Measurements from ENCODE around the gene GALNT1.

DNA sequence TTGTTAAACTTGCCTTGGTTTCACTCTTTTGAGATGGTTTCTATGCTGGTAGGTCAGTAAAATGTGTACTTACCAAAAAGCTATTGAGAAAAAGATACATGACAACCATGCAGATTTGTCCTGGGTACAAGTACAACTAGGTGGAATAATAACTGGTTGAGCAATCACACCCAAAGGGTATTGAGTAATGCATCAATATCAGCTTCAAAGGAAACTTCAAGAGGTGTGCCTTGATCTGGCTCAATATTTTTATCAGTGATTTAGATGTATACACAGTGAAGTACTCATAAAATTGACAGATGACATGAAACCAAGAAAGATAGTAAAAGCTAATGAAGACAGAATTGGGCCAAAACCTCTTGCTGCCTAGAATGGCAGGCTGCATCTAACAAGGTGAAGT lies 21.7 kb upstream of the GALNT1 start:
- TF ChIP-seq, protein P1, sequence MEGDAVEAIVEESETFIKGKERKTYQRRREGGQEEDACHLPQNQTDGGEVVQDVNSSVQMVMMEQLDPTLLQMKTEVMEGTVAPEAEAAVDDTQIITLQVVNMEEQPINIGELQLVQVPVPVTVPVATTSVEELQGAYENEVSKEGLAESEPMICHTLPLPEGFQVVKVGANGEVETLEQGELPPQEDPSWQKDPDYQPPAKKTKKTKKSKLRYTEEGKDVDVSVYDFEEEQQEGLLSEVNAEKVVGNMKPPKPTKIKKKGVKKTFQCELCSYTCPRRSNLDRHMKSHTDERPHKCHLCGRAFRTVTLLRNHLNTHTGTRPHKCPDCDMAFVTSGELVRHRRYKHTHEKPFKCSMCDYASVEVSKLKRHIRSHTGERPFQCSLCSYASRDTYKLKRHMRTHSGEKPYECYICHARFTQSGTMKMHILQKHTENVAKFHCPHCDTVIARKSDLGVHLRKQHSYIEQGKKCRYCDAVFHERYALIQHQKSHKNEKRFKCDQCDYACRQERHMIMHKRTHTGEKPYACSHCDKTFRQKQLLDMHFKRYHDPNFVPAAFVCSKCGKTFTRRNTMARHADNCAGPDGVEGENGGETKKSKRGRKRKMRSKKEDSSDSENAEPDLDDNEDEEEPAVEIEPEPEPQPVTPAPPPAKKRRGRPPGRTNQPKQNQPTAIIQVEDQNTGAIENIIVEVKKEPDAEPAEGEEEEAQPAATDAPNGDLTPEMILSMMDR (IDR thresholded peaks at IDR 0.05; ENCODE audit: insufficient read depth, low read length, poor library complexity, severe bottlenecking) = no peak
- TF ChIP-seq EZH2phosphoT487 (conservative IDR thresholded peaks at IDR 0.05; ENCODE audit: low read length) = no peak

Measured in SU-DHL-6 (cell line).